ENCODE results near the gene NRG4. TPM values are rescaled to one million over a fixed set of nuclear protein-coding genes. Genes with fewer than 3 reads are reported as not detected.
"Not testable (repeated sequence)": the region's sequence is repeated elsewhere in the genome, so short reads cannot be mapped to it uniquely, and the experiment has no call there.

NRG4 gene
- 3.6 TPM for total RNA-seq (ENCODE audit: insufficient read depth, low replicate concordance)

- DNase-seq (ENCODE audit: low spot score), result peak; percentile 44
Observed at GRCh38 chr15:76011627-76012551, at the start of gene NRG4. Gene NRG4, minus strand, starts transcription at chr15:76012424. Its CDS starts 1,194 bp downstream, at chr15:76011230.

- no peak for DNase-seq (ENCODE audit: low spot score)
Observed at GRCh38 chr15:76061700-76062099, 49.5 kb upstream of the NRG4 start.

GRCh38 chr15:76060118-76060989 is 48.1 kb upstream of the NRG4 start:
- peak; percentile 23 for DNase-seq (ENCODE audit: low spot score)

GRCh38 chr15:76059320-76060117 is 47.3 kb upstream of the NRG4 start, which contains the start of gene TMEM266:
Gene TMEM266, plus strand, starts transcription at chr15:76059985. Its CDS starts 74,279 bp downstream, at chr15:76134264.
- DNase-seq (ENCODE audit: low spot score), result peak; percentile 35

- peak; percentile 19 for DNase-seq (ENCODE audit: low spot score)
Observed at GRCh38 chr15:76058714-76059319, 46.6 kb upstream of the NRG4 start.

- DNase-seq (ENCODE audit: low spot score), result peak; percentile 42
Observed at GRCh38 chr15:76057332-76058000, 45.2 kb upstream of the NRG4 start.

GRCh38 chr15:76056931-76057330 is 44.7 kb upstream of the NRG4 start:
- DNase-seq (ENCODE audit: low spot score), result no peak

GRCh38 chr15:76054201-76054600 is 42.0 kb upstream of the NRG4 start:
- not testable (repeated sequence) for DNase-seq (ENCODE audit: low spot score)

- no peak for DNase-seq (ENCODE audit: low spot score)
Observed at GRCh38 chr15:76038512-76038911, 26.3 kb upstream of the NRG4 start.

GRCh38 chr15:76035593-76035992 is 23.4 kb upstream of the NRG4 start:
- no peak for DNase-seq (ENCODE audit: low spot score)

GRCh38 chr15:76034111-76034510 is 21.9 kb upstream of the NRG4 start:
- no peak for DNase-seq (ENCODE audit: low spot score)

- DNase-seq (ENCODE audit: low spot score), result no peak
Observed at GRCh38 chr15:76033438-76033837, 21.2 kb upstream of the NRG4 start.

GRCh38 chr15:76032046-76032445 is 19.8 kb upstream of the NRG4 start:
- no peak for DNase-seq (ENCODE audit: low spot score)

GRCh38 chr15:76024021-76024768 is 12.0 kb upstream of the NRG4 start:
- DNase-seq (ENCODE audit: low spot score), result no peak

- not testable (repeated sequence) for DNase-seq (ENCODE audit: low spot score)
Observed at GRCh38 chr15:76013470-76013869, 1.2 kb upstream of the NRG4 start.

GRCh38 chr15:76010613-76011012 is 1.6 kb downstream of the NRG4 start:
- no peak for DNase-seq (ENCODE audit: low spot score)

GRCh38 chr15:76006136-76006778 is 6.0 kb downstream of the NRG4 start:
- DNase-seq (ENCODE audit: low spot score), result no peak

- DNase-seq (ENCODE audit: low spot score), result no peak
Observed at GRCh38 chr15:76003364-76003763, 8.9 kb downstream of the NRG4 start.

GRCh38 chr15:75995611-75996010 is 16.6 kb downstream of the NRG4 start:
- no peak for DNase-seq (ENCODE audit: low spot score)

Measured in umbilical cord (tissue), 2 donors.